ENCODE measurements around the gene MAGEE2.
"Not testable (repeated sequence)": the region's sequence is repeated elsewhere in the genome, so short reads cannot be mapped to it uniquely, and the experiment has no call there.

MAGEE2 gene

DNA sequence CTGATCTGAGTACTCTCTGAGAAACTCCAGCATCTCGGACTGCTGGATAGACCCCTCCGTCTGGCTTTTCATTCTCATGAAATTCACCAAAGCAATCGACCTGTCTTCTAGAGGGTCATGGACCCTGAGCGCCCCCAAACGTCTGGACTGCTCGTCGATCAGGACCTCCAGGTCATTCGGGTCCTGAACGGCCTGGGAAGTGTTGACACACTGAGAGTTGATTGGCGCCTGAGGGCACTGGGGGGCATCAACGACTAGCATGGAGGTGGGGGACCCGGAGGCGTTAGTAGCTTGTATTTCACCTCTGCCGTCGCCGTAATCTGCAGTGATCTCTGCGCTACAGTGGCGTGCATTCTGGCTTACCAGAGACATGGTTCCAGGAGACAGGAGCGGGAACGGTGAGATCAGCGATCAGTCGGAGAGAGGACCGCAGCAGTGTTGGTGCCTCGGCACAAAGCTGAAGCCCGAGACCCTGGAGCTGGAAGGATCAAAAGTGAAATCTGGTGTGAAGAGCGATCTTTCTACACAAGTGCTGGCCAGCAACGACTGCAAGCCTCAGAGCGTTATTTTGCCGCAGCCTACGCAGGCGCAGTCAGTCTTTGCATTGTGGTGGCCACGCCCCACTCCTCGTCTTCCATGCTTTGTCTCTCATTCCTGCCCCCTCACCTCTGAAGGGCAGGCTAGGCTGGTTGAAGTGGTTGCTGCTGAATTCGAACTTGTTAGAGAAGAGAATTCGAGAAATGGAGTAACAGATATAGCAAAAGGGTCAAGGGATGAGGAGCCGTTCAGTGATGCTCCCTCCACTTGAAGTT, at the start of gene MAGEE2:
MAGEE2 (minus strand) TSS at position 575 of the 812 bp plus-strand sequence; CDS start at position 372, 203 bp downstream.
- peak; percentile 7 for DNase-seq

GRCh38 chrX:75786290-75786689, 1.2 kb upstream of the MAGEE2 start:
- DNase-seq = no peak

- no peak for DNase-seq
Measured at GRCh38 chrX:75781611-75782010, 3.4 kb downstream of the MAGEE2 start.

- not testable (repeated sequence) for DNase-seq
Measured at GRCh38 chrX:75768063-75768462, 17.0 kb downstream of the MAGEE2 start.

GRCh38 chrX:75748431-75748830, 36.6 kb downstream of the MAGEE2 start:
- DNase-seq = no peak

DNA sequence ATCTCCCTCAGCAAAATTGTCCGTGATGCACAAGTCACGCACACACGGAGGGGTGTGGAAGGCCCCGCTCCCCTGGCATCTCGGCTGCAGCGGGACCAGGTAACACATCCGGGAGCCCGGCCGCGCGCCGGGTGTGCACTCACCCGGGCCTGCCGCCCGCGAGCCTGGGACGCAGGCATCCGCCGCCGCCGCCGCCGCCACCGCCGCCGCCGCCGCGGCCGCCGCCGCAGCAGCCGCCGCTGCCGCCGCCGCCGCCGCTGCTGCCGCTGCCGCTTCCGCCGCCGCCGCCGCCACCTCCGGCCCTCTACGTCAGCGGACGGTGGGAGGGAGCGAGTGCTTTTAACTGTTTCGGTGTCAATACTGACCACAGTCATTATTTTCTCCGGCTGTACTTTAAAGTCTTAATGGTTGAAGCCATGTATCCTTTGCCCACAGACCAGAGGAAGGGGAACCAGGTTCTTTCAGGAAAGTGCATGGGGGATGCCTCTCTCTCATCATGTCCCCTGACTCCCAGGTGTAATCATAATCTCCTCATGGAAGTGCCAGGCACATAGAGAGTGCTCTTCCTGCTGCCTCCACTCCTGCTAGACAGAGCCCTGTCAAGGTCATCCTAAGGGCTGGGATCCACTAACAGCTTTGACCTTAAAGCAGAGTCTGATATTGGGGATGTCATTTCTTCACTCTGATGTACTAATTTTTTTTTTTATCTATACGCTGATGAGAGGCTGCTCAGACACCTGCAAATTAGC, 38.0 kb downstream of the MAGEE2 start:
- peak; percentile 18 for DNase-seq

Measured in NCI-H774 (cell line).